ENCODE results near the gene PTPN6.

The PTPN6 gene

GRCh38 chr12:6923003-6923732, 28.0 kb upstream of the PTPN6 start:
- DNase-seq (ENCODE audit: low spot score): peak; percentile 70

- no peak for DNase-seq (ENCODE audit: low spot score)
Observed at GRCh38 chr12:6923851-6924250, 27.3 kb upstream of the PTPN6 start.

GRCh38 chr12:6925239-6925539, 26.0 kb upstream of the PTPN6 start:
- no peak for DNase-seq (ENCODE audit: low spot score)

- DNase-seq (ENCODE audit: low spot score): no peak
Observed at GRCh38 chr12:6925540-6926279, 25.4 kb upstream of the PTPN6 start.

GRCh38 chr12:6927379-6928021, 23.7 kb upstream of the PTPN6 start, which contains the start of gene ATN1:
ATN1 (plus strand) TSS chr12:6927959; CDS start chr12:6934002, 6,043 bp downstream.
- no peak for DNase-seq (ENCODE audit: low spot score)

GRCh38 chr12:6928022-6928702, 23.0 kb upstream of the PTPN6 start:
- DNase-seq (ENCODE audit: low spot score): no peak

GRCh38 chr12:6928703-6929407, 22.3 kb upstream of the PTPN6 start:
- DNase-seq (ENCODE audit: low spot score): no peak

GRCh38 chr12:6929466-6930452, 21.4 kb upstream of the PTPN6 start:
- no peak for DNase-seq (ENCODE audit: low spot score)

GRCh38 chr12:6932766-6933165, 18.4 kb upstream of the PTPN6 start:
- DNase-seq (ENCODE audit: low spot score): no peak

GRCh38 chr12:6934110-6934509, 17.0 kb upstream of the PTPN6 start:
- DNase-seq (ENCODE audit: low spot score): no peak

- no peak for DNase-seq (ENCODE audit: low spot score)
Observed at GRCh38 chr12:6935371-6936193, 15.6 kb upstream of the PTPN6 start.

GRCh38 chr12:6936194-6936635, 14.9 kb upstream of the PTPN6 start:
- no peak for DNase-seq (ENCODE audit: low spot score)

- DNase-seq (ENCODE audit: low spot score): peak; percentile 58
Observed at GRCh38 chr12:6936636-6937480, 14.3 kb upstream of the PTPN6 start.

- DNase-seq (ENCODE audit: low spot score): peak; percentile 86
Observed at GRCh38 chr12:6937481-6938352, 13.4 kb upstream of the PTPN6 start.

GRCh38 chr12:6938353-6939190, 12.6 kb upstream of the PTPN6 start:
- DNase-seq (ENCODE audit: low spot score): no peak

GRCh38 chr12:6939191-6939540, 12.0 kb upstream of the PTPN6 start:
- DNase-seq (ENCODE audit: low spot score): no peak

GRCh38 chr12:6941267-6941666, 9.9 kb upstream of the PTPN6 start:
- DNase-seq (ENCODE audit: low spot score): no peak

All from germinal center (tissue), 1 donor.